Muscle layer of duodenum (tissue), 2 donors: Measurements from ENCODE around the gene BCAS4.
"Not testable (repeated sequence)": the region's sequence is repeated elsewhere in the genome, so short reads cannot be mapped to it uniquely, and the experiment has no call there.

Source experiments
- H3K27ac ChIP-seq: one replicate; pipeline ENCODE4 v1.7.0; 2013; ENCODE audit warnings: mild to moderate bottlenecking, low read length
- H3K27me3 ChIP-seq: one replicate; pipeline ENCODE4 v1.7.0; 2013; ENCODE audit warnings: low read depth, mild to moderate bottlenecking, control low read depth, low read length
- H3K36me3 ChIP-seq, 2 donors: one replicate each; pipeline ENCODE4 v1.7.0; 2013; ENCODE audit warnings: low read length in 2 of 2, control low read depth in 1 of 2, mild to moderate bottlenecking in 1 of 2; ENCODE audit not compliant: insufficient read depth in 2 of 2, control insufficient read depth in 1 of 2
- H3K4me1 ChIP-seq, 2 donors: one replicate each; pipeline ENCODE4 v1.7.0; 2013; ENCODE audit warnings: low read length in 2 of 2, mild to moderate bottlenecking in 2 of 2, control low read depth in 1 of 2, moderate library complexity in 1 of 2; ENCODE audit not compliant: insufficient read depth in 2 of 2, control insufficient read depth in 1 of 2
- H3K4me3 ChIP-seq, 2 donors: one replicate each; pipeline ENCODE4 v1.7.0; 2013; ENCODE audit warnings: low read length in 2 of 2, low read depth in 1 of 2, mild to moderate bottlenecking in 1 of 2
- H3K9me3 ChIP-seq, 2 donors: one replicate each; pipeline ENCODE4 v1.7.0; 2013; ENCODE audit warnings: low read length in 2 of 2, control low read depth in 1 of 2, mild to moderate bottlenecking in 1 of 2; ENCODE audit not compliant: control insufficient read depth in 1 of 2
- donor health status: healthy.

BCAS4 gene

DNA sequence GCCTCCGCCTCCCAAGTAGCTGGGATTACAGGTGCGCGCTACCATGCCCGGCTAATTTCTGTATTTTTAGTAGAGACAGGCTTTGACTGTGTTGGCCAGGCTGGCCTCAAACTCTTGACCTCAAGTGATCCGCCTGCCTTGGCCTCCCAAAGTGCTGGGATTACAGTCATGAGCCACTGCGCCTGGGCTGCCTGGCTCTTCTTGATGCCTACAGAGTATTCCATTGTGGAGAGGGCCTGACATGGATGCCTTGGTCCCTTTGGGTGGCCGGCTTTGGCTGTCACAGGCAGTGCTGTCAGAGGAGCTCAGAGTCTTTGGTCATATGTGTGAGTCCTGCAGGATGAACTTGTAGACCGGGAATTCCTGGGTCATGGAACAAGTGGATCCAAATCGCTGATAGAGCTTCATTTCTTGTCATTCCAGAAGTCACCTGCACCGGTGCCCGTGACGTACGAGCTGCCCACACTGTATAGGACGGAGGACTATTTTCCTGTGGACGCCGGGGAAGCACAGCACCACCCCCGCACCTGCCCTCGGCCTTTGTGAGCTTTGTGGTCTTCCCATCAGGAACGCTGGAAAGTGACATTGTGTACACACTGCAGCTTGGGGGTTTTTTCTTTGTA, 81.3 kb downstream of the BCAS4 start:
- Histone ChIP-seq H3K4me3 (no peak overlapping the region), H3K27me3 (no peaks in the 10 kb centered on the region), H3K4me1 (no peaks in the 10 kb centered on the region), H3K9me3 (no peaks in the 10 kb centered on the region), H3K27ac (no peak overlapping the region), H3K36me3 (peaks cover 0 to 12% of the 10 kb centered on the region in 2 donors)

- peaks cover 0 to 12% of the 10 kb centered on the region in 2 donors for H3K36me3 ChIP-seq
These were observed 82.0 kb downstream of the BCAS4 start for GRCh38 chr20:50876816-50877215.

GRCh38 chr20:50877232-50877743, 82.4 kb downstream of the BCAS4 start:
- Histone ChIP-seq H3K27me3 (no peaks in the 10 kb centered on the region), H3K36me3 (peaks cover 0 to 12% of the 10 kb centered on the region in 2 donors), H3K9me3 (no peaks in the 10 kb centered on the region), H3K4me3 (no peak overlapping the region), H3K27ac (no peak overlapping the region), H3K4me1 (no peaks in the 10 kb centered on the region)

More at GRCh38 chr20:50876816-50877215, 82.0 kb downstream of the BCAS4 start:
- H3K9me3 ChIP-seq = no peaks in the 10 kb centered on the region
- H3K27ac ChIP-seq = no peak overlapping the region
- no peaks in the 10 kb centered on the region for H3K27me3 ChIP-seq
- H3K4me1 ChIP-seq = no peaks in the 10 kb centered on the region
- no peak overlapping the region for H3K4me3 ChIP-seq

- no peaks in the 10 kb centered on the region for H3K27me3 ChIP-seq
- H3K4me1 ChIP-seq = no peaks in the 10 kb centered on the region
- H3K36me3 ChIP-seq = peaks cover 0 to 12% of the 10 kb centered on the region in 2 donors
- H3K9me3 ChIP-seq = no peaks in the 10 kb centered on the region
- no peak overlapping the region for H3K4me3 ChIP-seq
- H3K27ac ChIP-seq = no peak overlapping the region
These were observed 85.0 kb downstream of the BCAS4 start for GRCh38 chr20:50879649-50880550.

DNA sequence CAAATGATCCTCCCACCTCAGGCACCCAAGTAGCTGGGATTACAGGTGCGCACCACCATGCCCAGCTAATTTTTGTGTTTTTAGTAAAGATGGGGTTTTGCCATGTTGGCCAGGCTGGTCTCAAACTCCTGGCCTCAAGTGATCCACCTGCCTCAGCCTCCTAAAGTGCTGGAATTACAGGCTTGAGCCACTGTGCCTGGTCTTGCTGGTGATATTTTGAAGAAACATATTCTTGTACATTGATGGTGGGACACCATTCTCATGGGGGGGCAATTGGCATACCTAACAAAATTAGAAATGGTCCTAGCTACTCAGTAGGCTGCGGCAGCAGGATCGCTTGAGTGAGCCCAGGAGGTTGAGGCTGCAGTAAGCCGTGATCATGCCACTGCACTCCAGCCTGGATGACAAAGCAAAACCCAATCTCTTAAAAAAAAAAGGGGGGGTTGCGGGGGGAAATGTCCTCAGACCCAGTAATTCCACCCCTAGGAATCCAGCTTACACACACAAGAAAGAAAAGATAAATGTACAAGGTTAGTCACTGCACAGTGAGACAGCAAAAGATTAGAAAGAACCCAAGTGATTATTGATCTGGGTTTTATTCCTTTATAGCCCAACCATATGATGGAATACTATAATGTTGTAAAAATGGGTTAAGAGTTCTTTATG, 87.0 kb downstream of the BCAS4 start:
- not testable (repeated sequence) for H3K4me3 ChIP-seq, H3K27me3 ChIP-seq, H3K9me3 ChIP-seq, H3K27ac ChIP-seq, H3K36me3 ChIP-seq, H3K4me1 ChIP-seq

DNA sequence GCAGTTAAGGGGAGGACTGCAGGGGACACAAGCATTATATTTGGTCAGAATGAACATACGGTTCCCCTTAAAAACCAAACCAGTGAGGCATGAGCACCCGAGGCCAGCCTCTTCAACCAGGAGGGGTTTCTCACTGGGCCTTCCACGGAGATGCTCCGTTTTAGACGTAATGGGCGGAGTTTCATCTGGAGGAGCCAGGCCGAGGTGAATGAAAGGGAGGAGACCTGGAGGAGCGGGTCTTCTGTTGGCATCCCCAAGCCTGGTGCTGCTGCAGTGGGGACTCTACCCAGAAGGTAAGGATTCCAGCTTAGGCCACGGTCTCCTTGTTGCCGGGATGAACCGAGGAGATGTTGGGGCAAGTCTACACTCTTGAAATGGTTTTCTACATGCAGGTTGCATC, 89.0 kb downstream of the BCAS4 start:
- Histone ChIP-seq H3K4me1 (no peaks in the 10 kb centered on the region), H3K27me3 (no peaks in the 10 kb centered on the region), H3K9me3 (no peaks in the 10 kb centered on the region), H3K4me3 (no peak overlapping the region), H3K27ac (no peak overlapping the region), H3K36me3 (peaks cover 3 to 14% of the 10 kb centered on the region in 2 donors)

- H3K27ac ChIP-seq = no peak overlapping the region
- H3K9me3 ChIP-seq = no peaks in the 10 kb centered on the region
- peaks cover 12 to 20% of the 10 kb centered on the region in 2 donors for H3K36me3 ChIP-seq
- no peaks in the 10 kb centered on the region for H3K27me3 ChIP-seq
- no peaks in the 10 kb centered on the region for H3K4me1 ChIP-seq
- H3K4me3 ChIP-seq = no peak overlapping the region
These were observed 90.2 kb downstream of the BCAS4 start for GRCh38 chr20:50885068-50885467.

DNA sequence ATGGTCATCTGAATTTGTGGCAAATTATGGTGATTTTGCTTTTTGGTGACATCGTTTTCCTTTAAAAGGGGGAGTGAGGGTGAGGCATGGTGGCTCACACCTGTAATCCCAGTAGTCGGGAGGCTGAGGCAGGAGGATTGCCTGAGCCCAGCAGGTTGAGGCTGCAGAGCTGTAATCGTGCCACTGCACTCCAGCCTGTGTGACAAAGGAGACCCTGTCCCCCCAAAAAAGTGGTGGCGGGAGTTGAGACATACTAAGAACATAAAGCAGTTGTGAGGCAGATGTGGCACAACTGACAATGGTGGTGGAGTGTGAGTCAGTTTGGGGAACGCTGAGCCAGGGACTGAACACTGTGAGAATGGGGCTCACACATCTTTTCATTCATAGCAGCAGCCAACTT, 90.9 kb downstream of the BCAS4 start:
- H3K27me3 ChIP-seq = no peaks in the 10 kb centered on the region
- H3K4me3 ChIP-seq = no peak overlapping the region
- no peak overlapping the region for H3K27ac ChIP-seq
- H3K36me3 ChIP-seq = peaks cover 12 to 26% of the 10 kb centered on the region in 2 donors
- H3K4me1 ChIP-seq = no peaks in the 10 kb centered on the region
- H3K9me3 ChIP-seq = no peaks in the 10 kb centered on the region

DNA sequence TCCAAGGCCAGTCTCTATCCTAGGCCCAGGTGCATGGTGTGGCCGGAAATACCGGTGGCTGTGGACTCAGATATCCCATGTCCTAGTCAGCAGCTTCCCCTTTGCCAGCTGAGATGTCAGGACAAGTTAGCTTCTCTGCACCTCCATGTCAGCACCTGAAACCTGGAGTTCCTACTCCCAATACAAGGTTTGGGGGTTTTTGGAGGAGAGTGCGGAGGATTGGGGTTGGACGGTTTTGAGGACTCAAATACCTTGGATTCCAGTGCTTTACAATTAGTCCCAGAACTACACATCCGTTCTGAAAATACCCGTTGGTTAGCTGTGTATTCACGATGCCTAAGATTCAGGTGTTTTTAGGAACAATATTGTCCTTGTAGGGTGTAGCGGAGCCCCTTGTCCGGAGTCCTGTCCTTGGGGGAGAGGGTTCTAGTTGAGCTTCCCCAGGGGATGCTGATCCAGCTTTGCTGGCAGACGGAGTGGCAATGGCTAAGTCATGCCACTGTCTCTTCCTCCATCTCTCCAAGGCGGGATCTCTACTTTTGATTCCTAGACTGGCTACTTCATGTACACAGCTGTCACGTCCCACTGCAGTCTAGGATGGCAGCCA, 91.4 kb downstream of the BCAS4 start:
- Histone ChIP-seq H3K9me3 (no peaks in the 10 kb centered on the region), H3K27ac (no peak overlapping the region), H3K4me1 (no peaks in the 10 kb centered on the region), H3K27me3 (no peaks in the 10 kb centered on the region), H3K36me3 (peaks cover 17 to 31% of the 10 kb centered on the region in 2 donors), H3K4me3 (no peak overlapping the region)

DNA sequence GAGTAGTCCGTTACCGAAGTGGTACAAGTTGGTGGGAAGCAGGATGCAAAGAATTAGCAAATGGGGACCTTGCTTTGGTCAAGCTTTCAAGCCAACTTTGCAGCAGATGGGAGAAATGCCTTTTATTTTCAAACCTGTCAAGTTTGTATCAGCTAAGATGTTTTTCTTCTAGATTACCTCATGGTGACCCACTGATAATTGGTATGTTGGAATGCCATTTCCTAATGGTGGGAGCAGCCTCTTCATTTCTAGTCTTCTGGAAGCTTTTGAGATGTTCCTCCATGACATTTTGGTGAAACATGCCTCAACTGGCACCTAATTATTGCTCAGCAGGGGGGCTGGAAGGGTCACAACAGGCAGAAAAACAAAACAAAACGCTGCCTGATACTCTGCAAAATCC, 92.7 kb downstream of the BCAS4 start:
- H3K4me3 ChIP-seq = no peak overlapping the region
- no peaks in the 10 kb centered on the region for H3K9me3 ChIP-seq
- no peaks in the 10 kb centered on the region for H3K4me1 ChIP-seq
- no peak overlapping the region for H3K27ac ChIP-seq
- H3K36me3 ChIP-seq = peaks cover 28 to 44% of the 10 kb centered on the region in 2 donors
- no peaks in the 10 kb centered on the region for H3K27me3 ChIP-seq

- Histone ChIP-seq H3K27me3 (no peaks in the 10 kb centered on the region), H3K4me1 (no peaks in the 10 kb centered on the region), H3K4me3 (no peak overlapping the region), H3K9me3 (no peaks in the 10 kb centered on the region), H3K36me3 (peaks cover 49 to 64% of the 10 kb centered on the region in 2 donors), H3K27ac (no peak overlapping the region)
These were observed 96.3 kb downstream of the BCAS4 start for GRCh38 chr20:50891138-50891537.
